Left colon (tissue), 2 donors: ENCODE measurements around the gene FLRT1. TPM values are rescaled to one million over a fixed set of nuclear protein-coding genes. Genes with fewer than 3 reads are reported as not detected.

ENCODE experiments used
- ATAC-seq: fragments of 200-7000 bp; cut with Tn5 transposase; one replicate; pipeline ENCODE4 v1.9.1; 2020; ENCODE audit warnings: mild to moderate bottlenecking, moderate library complexity
- DNase-seq, 2 donors: peaks; one replicate each; pipeline ENCODE4 v3.0.0-alpha.2; 2020
- intact Hi-C, 2 donors: fragments of 100-400 bp; cut with DNase I in 1 of 2; cut with micrococcal nuclease in 1 of 2; formaldehyde crosslinking; loops; one replicate each; pipeline versions ENCODE4 v1.11.2 to v1.14.0; 2022; cut with DNase I, micrococcal nuclease
- total RNA-seq, 2 donors: library from RNA; stranded (reverse); fragmentation: NEBNext Ultra II Directional; extraction: Animal tissue kit (Norgen Biotek cat#: 25700); gene quantifications; one replicate each; pipeline ENCODE4 v1.2.1, GENCODE V29; 2021
- donor health status: DM: no; HTN: no; CAD: no.
- donor health status: DM: yes; HTN: yes; CAD: no.

FLRT1 gene
- total RNA-seq, 2 donors from 2014 or later, result 1.2 TPM; not detected in 1

- DNase-seq (no peak), ATAC-seq (no peak)
- intact Hi-C loops, result loop anchor here in 1 of 2 donors (5.0 kb wide), 1 partner anchor 148 kb away; no protein-coding TSS in a partner anchor
These were observed 31.7 kb upstream of the FLRT1 start for GRCh38 chr11:64003807-64004589.

- no peak for DNase-seq
- ATAC-seq, result no peak
- intact Hi-C loops, result loop anchor here in 1 of 2 donors (5.0 kb wide), 1 partner anchor 148 kb away; no protein-coding TSS in a partner anchor
These were observed 31.1 kb upstream of the FLRT1 start for GRCh38 chr11:64004590-64004984.

GRCh38 chr11:64005691-64006090 lies 30.0 kb upstream of the FLRT1 start:
- intact Hi-C loops, result no loop called here
- no peak for ATAC-seq
- no peak for DNase-seq

GRCh38 chr11:64006398-64006797 lies 29.3 kb upstream of the FLRT1 start:
- ATAC-seq (no peak), DNase-seq (no peak)
- intact Hi-C loops, result no loop called here

DNA sequence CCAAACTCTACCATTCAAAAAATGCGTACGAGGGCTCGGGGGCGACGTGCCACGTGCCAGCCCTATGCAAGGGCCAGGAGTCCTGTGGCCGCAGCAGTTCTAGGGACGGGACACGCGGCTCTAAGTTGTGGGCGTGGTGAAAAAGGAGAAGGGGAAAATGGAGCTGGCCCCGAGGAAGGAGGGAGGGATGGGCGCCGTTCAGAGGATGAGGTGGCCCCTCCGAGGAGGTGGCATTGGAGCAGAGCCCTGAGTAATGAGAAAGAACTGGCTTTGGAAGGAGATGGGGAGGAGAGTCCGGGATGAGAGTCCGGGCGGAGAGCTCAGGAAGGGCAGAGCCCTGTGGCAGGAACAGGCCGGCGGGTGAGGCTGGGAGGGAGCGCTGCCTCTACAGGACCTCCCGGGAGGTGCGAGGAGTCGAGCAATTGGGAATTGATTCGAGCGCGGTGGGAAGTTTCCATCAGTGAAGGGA lies 28.5 kb upstream of the FLRT1 start:
- ATAC-seq (peak; percentile 42), DNase-seq (peak in 1 of 2 donors; percentile 25)
- intact Hi-C loops, result no loop called here

DNA sequence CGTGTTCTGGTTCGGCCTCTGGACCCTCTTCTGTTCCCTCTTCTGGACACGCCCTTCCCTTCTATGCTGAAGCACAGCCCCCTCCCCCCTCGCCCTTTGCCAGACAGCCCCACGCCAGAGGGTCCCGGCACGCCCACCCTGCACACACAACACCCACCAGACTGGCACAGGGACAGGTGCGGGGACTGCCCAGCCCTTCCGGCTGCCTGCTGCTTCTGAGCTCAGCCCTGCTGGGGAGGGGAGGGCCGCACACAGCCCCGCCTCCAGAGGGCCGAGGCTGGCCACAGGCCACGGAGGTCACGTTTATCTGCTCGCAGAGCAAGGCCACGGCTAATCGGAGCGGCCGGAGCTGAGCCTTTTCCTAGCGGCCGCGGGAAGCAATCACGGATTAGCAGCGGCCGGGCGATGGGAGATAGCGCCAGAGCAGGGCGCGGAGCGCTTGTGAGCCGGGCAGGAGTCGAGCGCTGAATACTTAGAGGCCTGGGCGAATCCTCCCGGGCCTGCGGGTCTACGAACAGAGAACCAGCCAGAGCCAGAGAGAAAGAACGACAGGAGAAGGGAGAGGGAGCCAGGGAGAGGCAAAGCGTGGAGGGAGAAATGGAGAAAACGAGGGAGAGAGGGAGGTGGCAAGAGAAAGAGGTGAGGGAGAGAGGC lies 28.0 kb upstream of the FLRT1 start:
- ATAC-seq, result peak; percentile 80
- DNase-seq, result peak; percentile 51 to 70
- intact Hi-C loops, result no loop called here

DNA sequence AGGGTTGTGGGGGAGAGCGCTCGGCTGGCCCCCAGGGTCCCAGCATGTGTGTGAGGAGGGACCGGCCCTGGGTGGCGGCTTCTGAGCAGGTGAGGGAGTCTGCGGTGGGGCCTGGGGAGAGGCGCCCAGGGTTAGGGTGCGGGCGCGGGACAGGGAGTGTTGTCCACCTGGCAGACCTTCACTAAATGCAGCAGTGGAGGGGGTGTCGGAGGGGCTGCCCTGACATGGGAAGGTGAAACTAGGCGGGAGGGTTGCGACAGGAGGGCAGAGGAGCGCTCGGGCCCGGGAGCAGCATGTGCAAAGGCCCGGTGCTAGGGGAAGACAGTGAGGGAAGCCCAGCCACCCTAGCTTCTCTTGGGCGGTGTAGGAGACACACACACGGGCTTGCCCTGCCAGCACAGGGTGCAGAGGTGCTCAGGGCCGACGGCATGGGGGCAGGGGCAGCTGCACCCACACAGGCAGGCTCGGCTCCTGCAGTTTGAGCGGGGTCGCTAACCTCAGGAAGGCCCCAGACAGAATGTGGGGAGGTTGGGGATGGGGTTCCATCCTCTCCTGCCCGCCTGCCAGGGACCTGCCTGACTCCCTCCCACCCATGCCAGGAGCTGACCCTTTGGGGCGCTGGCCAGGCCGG lies 27.3 kb upstream of the FLRT1 start:
- intact Hi-C loops, result no loop called here
- no peak for DNase-seq
- ATAC-seq, result no peak

DNA sequence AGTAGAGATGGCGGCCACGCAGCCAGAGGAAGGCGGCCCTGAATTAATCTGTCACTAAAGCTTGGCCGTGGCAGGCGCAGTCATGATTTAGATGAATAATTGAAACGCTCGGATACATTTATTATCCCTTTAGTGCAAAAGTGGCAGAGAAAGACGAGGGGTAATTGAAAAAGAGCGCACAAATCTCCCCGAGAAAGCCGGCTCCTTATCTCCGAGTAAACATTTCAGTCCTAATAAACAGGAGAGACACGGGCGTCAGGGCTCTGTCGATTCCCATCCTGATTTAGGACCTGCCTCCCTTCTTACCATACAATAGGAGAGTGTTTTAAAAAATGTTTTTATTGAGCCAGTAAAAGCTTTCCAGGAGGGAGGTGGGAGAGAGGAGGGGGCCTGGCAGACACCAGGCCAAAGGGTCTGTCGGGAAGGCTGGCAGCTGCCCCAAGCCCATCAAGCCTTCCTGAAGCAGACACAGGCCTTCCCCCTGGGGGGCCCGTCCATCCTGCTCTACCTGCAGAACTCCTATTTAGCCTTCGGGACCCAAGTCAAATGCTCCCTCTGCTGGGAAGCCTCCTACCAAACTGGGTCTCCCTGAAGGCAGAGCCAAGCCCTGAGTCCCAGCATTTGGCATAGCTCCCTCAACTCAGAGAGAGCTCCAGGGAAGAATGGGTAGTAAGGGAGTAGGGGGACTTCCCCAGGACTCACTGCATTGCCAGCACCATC lies 26.7 kb upstream of the FLRT1 start:
- DNase-seq, result no peak
- no peak for ATAC-seq
- intact Hi-C loops, result no loop called here

- ATAC-seq, result no peak
- DNase-seq, result no peak
- intact Hi-C loops, result no loop called here
These were observed 26.0 kb upstream of the FLRT1 start for GRCh38 chr11:64009710-64010109.

GRCh38 chr11:64010783-64011182 lies 24.9 kb upstream of the FLRT1 start:
- no peak for ATAC-seq

GRCh38 chr11:64011371-64011770 lies 24.4 kb upstream of the FLRT1 start:
- intact Hi-C loops, result no loop called here
- ATAC-seq (peak; percentile 50), DNase-seq (no peak)

More at GRCh38 chr11:64010783-64011182, 24.9 kb upstream of the FLRT1 start:
- intact Hi-C loops, result no loop called here
- DNase-seq, result no peak

GRCh38 chr11:64013141-64013896 lies 22.4 kb upstream of the FLRT1 start:
- DNase-seq (no peak), ATAC-seq (no peak)
- intact Hi-C loops, result no loop called here

DNA sequence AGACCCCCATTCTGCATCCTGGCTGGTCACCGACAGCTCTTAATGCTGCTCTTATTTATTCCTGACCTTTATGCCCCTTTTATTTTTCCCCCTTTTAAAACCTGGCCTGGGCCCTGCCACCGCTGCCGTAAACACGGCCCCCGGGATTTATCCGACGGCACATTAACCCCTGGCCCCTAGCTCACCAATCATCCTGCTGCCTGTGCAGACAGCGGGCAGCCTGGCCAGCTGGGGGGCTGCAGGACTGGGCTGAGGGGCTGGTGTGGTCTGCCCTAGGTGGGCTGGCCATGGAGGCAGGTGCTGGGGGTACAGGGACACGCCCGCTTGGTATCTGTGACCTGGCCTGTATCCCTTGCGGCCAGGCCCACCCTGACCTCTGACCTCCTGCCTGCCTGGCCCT lies 21.4 kb upstream of the FLRT1 start:
- intact Hi-C loops, result no loop called here
- DNase-seq, result no peak
- ATAC-seq, result no peak

DNA sequence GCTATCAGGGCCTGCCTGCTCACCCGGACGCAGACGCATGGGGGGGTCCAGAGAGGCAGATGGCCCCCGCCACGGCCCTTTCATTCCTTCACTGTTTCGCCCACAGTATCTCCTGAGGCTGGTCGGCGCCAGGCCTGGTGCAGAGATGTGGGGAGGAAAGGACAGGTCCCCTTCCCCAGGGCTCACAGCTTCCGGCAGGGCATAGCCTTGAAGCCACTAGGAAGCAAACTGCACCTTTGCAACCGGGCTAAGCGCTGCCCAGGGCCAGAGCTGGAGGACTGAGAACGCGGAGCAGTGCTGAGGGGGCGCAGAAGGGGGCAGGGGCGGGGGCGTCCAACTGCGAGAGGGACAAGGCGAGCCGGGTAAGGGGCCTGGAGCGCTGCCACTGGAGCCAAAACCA lies 20.2 kb upstream of the FLRT1 start:
- intact Hi-C loops, result no loop called here
- ATAC-seq, result no peak
- no peak for DNase-seq

DNA sequence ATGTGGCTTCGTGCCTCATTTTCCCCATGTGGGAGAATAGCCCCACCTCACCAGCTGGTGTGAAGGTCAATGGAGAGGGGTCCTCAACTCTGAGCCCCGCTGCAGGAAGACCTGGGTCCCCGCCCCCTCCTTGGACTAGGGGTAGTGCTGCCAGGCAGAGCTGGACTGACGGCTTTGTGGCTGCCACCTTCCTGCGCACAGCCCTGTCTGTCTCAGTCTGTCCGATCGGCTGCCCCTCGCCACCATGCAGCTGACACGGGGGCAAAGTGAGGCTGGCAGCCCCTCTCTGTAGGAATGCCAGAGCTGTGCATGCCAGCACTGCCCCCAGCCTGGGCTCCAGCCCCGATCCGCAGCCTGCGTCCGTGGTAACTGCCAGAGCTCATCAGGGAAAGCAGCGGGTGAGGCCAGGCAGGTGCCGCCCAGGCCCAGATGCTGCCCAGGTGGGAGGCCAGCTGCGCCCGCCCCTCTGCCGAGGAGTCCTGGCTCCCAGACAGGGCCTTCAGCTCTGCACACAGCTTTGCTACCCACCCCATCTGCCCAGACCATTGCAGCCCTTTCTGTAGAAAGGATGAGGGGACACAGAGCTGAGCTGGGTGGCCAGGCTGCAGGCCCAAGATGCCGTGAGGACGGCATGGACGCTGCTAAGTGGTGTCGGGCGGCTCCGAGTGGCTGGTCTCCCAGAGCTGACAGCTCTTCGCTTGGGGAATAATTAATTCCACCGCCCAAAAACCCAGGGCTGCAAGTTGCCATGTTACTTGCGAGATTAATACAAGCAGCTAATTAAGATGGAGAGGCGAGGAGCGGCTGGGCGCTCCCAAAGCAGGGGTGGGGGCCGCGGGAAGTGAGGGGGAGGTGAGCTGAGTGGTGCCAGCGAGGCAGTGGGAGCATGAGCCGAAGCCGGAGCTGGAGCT lies 19.5 kb upstream of the FLRT1 start:
- intact Hi-C loops, result no loop called here
- no peak for ATAC-seq
- no peak for DNase-seq

GRCh38 chr11:64017945-64018224 lies 17.8 kb upstream of the FLRT1 start:
- DNase-seq (no peak), ATAC-seq (no peak)
- intact Hi-C loops, result no loop called here

DNA sequence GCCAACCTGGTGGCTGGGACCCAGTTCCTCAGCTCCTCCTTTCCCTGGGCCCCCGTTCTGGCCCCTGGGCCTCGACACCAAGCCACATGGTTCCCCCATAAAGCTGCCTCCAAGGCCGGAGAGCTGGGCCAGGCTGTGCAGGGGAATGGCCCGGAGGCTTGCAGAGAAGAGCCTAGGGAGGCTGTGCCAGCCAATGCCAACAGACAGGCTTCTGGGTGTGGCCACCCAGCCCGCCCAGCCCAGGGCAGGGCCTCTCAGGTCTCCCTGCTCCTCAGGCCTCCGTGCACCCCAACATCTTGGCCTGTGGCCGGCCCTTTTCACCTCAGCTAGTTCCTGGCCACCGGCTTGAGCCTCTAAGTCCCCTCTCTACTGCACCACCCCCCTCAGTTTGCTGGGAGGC lies 17.4 kb upstream of the FLRT1 start:
- DNase-seq, result no peak
- ATAC-seq, result peak; percentile 90
- intact Hi-C loops, result no loop called here
